HFF-Myc (cell line): ENCODE data around the gene WNT11.

Experiments used
- DNase-seq: peaks from one replicate; pipeline ENCODE4 v3.0.0-alpha.2; 2011; ENCODE audit warnings: low read depth; ENCODE audit errors: extremely low read depth
- H3K4me3 ChIP-seq: replicated peaks from 2 replicates; pipeline ENCODE4 v1.5.1; 2011; ENCODE audit warnings: low read depth, mild to moderate bottlenecking, control low read depth, low read length
- TF ChIP-seq, protein P1 (sequence below): IDR thresholded peaks from 2 replicates; pipeline ENCODE4 v1.5.1; 2012; ENCODE audit warnings: mild to moderate bottlenecking, low read depth, low read length, control low read depth; ENCODE audit errors: missing control alignments

WNT11 gene

DNA sequence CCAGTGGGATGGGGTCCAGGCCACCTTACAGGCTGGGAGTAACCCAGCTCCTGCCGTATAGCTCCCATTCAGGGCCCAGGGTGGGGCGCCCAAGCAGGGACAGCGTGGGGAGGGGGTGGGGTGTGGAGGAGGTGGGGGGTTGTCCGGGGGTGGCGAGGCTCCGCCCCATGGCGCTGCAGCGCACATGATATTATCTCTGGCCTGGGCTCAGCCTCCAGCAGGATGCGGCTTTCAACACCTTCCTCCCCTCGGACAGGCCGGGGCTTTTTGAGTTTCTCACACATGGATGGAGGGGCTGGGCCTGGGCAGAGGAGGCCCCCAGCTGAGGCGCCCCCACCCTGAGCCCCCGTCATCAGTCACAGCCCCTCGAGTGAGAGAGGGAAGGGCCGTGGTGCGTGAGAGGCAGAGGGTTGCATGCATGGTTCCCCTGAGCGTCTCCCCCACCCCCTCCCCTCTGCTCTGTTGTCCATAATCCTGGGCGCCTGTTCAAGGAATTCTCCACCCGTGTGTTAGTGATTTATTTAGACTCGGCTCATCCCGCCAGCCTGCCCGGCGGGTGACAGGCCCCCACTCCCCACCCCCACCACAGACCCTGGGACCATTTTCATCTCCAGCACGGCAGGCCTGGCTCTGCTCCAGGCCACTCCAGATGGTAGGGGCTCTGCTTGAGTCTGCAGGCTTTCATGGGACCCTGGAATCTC lies 44.9 kb downstream of the WNT11 start:
- peak; percentile 27 for DNase-seq
- TF ChIP-seq, protein P1, sequence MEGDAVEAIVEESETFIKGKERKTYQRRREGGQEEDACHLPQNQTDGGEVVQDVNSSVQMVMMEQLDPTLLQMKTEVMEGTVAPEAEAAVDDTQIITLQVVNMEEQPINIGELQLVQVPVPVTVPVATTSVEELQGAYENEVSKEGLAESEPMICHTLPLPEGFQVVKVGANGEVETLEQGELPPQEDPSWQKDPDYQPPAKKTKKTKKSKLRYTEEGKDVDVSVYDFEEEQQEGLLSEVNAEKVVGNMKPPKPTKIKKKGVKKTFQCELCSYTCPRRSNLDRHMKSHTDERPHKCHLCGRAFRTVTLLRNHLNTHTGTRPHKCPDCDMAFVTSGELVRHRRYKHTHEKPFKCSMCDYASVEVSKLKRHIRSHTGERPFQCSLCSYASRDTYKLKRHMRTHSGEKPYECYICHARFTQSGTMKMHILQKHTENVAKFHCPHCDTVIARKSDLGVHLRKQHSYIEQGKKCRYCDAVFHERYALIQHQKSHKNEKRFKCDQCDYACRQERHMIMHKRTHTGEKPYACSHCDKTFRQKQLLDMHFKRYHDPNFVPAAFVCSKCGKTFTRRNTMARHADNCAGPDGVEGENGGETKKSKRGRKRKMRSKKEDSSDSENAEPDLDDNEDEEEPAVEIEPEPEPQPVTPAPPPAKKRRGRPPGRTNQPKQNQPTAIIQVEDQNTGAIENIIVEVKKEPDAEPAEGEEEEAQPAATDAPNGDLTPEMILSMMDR: no peak
- no peak overlapping the region for H3K4me3 ChIP-seq

DNA sequence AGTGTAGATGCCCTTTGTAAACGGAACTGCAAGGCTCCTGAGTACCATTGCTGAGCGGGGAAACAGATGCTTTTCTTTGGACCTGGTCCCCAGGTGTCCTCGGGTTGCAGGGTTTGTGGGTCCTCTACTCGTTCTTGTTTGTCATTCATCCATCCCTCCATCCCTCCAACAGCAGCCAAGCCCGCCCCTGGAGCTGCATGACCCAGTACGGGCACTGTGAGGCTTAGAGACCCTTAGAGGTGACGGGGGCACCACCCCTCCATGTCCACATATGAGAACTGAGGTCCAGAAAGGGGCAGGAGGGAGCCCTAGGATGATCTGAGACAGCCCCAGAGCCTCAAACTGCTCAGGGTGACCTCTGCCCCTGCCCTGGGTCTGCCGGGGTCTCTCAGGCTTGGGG lies 45.4 kb downstream of the WNT11 start:
- no peak for DNase-seq
- TF ChIP-seq, protein P1: no peak

DNA sequence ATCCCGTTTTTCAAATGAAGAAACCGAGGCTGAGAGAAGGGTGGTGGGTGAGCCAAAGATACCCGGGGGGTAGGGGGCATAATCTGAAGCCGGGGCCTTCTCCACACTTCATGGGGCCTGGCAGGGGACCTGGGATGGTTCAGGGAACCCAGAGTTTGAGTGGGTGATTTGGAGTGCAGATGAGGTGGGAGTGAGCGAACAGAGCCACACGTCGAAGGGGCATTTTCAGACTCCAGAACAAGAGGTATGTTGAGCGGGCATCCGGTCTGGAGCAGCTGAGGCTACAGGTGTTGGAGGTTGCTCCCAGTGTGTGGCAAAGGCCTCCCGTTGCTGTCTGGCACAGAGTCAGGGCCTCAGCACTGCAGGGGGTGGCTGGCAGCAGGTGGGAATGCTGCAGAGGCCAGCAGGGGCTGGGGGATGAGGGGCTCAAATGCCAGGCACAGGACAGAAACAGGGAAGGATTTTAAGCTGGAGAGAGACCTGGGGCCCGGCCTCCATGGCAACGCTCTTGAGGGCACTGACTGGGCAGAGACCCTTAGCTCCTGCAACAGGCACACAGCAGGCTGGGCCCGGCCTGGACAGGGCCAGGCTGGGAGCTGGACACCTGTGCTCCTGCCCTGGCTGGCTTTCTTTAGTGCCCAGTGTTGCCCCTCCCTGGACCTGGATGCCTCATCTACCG lies 46.2 kb downstream of the WNT11 start:
- DNase-seq: no peak
- TF ChIP-seq, protein P1: no peak
- H3K4me3 ChIP-seq: no peak overlapping the region

More for the DNA sequence above, 45.4 kb downstream of the WNT11 start:
- H3K4me3 ChIP-seq: no peak overlapping the region

DNA sequence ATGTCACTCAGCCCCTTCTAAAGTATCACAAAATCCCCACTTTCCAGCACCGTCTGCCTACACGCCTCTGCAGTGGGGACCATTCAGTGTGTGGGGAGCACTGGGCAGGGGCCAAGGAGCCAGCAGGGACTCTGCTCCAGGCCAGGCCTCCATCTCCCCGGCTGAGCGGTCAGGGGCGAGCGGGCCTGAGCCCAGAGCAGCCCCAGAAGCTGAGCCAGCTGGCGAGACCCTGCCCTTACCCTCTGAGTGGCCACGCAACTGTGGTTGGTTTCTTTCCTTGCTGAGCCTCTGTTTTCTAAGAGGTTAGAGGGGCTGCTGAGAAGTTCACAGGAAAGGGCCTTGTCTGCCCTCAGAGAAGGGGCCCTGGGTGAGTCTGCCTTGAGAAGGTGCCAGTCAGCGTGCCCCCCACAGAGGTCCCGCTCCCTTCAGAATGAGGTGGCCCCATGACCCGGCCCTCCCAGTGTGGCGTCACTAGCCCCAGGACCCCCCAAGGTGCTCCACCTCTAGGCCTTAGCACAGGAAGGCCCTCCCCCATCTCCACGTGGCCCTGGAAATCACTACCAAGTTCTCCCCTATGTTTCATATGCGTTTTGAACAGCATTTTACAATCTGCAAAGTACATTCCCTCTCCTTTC lies 46.9 kb downstream of the WNT11 start:
- no peak overlapping the region for H3K4me3 ChIP-seq
- TF ChIP-seq, protein P1: no peak
- DNase-seq: no peak

DNA sequence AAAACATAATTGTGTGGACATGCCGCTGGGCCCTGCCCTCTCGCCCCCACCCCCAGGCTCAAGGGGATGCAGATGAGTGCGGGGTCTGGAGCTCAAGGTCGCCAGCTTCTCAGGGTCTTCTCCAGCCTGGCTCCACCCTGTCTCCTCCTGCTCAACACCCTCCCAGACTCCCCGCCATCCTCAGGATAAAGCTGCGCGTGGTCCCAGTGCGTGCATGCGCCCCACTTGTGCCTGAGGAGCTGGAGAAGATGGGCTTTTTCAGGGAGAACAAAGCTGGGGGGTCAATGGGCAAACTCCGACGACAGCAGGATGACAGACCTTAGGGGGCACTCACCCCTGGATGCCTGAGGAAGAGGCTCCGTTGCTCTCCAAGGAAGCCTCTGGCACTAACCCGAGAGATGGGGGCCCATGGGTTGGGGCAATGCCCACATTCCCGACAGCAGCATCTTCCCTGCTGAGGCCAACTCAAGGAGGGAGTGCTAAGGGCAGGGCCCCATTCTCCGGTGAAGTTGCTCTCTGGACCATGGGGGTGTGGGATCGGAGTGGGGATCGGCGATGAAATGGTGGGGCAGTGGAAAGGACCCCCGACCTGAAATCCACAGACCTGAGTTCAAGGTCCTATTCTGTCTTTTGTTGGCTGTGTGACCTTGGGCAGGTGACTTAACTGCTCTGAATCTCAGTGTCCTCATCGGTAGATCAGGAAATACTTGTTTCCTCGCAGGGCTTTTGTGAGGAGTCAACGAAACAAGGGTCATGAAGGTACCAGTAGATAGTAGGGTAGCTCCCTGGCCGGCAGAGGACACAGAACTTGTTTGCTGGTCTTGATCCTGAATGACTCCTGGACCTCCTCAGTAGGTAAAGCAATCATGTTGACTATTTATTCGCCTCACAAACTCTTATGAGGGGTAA lies 47.7 kb downstream of the WNT11 start:
- TF ChIP-seq, protein P1: no peak
- DNase-seq: no peak
- no peak overlapping the region for H3K4me3 ChIP-seq

DNA sequence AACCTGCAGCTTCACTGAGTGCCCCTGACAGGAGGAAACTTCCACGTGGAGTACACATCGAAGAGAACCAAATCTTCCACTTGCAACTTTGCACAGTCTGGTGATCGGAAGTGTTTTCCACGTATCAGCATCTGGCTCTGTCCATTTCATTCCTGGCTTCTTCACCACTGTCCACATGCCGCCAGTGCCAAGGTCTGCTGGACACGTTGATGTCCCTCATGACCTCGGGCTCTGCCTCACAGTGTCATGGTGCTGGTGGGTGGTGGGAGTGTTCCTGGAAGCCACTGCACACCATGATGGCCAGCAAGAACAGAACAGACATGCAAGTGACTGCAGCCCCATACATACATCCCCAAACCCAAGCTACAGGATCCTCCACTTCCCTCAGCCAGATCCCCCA lies 48.4 kb downstream of the WNT11 start:
- TF ChIP-seq, protein P1: no peak
- DNase-seq: no peak
- no peak overlapping the region for H3K4me3 ChIP-seq
